Adipocyte (in vitro differentiated cells): ENCODE results near the gene HESX1.

Experiments
- DNase-seq: peaks from one replicate; pipeline ENCODE4 v3.0.0-alpha.2; 2015; ENCODE audit warnings: low read depth
- H3K27me3 ChIP-seq: replicated peaks from 2 replicates; pipeline ENCODE4 v1.7.0; 2013; ENCODE audit warnings: mild to moderate bottlenecking, low read length, moderate library complexity; ENCODE audit not compliant: control insufficient read depth, insufficient read depth
- H3K36me3 ChIP-seq: 2 replicates; pipeline ENCODE4 v1.7.0; 2013; ENCODE audit warnings: low read length, mild to moderate bottlenecking, moderate library complexity; ENCODE audit not compliant: control insufficient read depth, insufficient read depth, severe bottlenecking
- H3K4me1 ChIP-seq: 2 replicates; pipeline ENCODE4 v1.7.0; 2013; ENCODE audit warnings: mild to moderate bottlenecking, low read length, moderate library complexity; ENCODE audit not compliant: control insufficient read depth, insufficient read depth
- H3K4me3 ChIP-seq: 2 replicates; pipeline ENCODE4 v1.7.0; 2013; ENCODE audit warnings: mild to moderate bottlenecking, low read length, moderate library complexity
- H3K9ac ChIP-seq: 2 replicates; pipeline ENCODE4 v1.7.0; 2013; ENCODE audit warnings: mild to moderate bottlenecking, low read length, moderate library complexity
- H3K9me3 ChIP-seq: 2 replicates; pipeline ENCODE4 v1.7.0; 2013; ENCODE audit warnings: mild to moderate bottlenecking, low read length, moderate library complexity; ENCODE audit not compliant: control insufficient read depth

Gene HESX1

DNA sequence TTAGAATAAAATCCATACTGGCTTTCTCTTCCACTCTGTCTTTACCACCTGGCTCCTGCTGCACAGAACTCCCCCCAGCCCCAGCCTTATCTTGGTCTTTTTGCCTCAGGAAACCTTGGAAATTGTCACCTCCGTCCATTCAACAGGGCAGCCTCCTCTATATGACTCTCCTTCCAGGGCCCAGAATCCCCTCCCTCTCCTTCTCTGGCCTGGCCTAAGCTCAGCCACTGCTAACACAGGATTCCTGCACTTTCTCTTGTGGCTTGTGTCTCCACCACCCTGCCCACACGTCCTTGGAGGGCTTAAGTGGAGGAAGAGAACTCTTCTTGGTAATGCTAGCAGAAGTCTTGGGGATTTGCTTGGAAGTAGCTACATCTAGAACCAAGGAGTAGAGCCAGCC, 33.1 kb downstream of the HESX1 start:
- Histone ChIP-seq H3K9me3 (no peaks in the 10 kb centered on the region), H3K36me3 (no peaks in the 10 kb centered on the region), H3K4me1 (peaks cover 9% of the 10 kb centered on the region), H3K27me3 (peaks cover 19% of the 10 kb centered on the region), H3K4me3 (no peak overlapping the region), H3K9ac (no peak overlapping the region)
- no peak for DNase-seq

DNA sequence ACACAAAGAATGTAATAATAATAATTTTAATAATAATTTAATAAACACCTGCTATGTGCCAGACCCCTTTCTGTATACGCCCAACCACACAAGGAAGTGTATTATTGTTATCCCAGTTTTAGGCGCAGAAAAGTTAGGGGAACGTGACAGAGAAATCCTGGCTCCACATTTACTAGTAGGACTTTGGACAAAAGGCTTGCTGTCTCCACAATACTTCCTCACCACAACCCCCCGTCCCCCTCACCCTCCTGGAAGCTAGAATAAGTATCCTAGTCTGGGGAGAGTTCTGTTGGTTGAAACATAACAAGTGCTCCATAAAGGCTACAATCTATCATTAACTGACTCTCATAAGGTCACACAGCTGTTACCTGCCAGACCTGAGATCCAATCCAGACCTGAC, 34.1 kb downstream of the HESX1 start:
- Histone ChIP-seq H3K4me3 (no peak overlapping the region), H3K27me3 (peaks cover 19% of the 10 kb centered on the region), H3K9me3 (no peaks in the 10 kb centered on the region), H3K4me1 (peaks cover 9% of the 10 kb centered on the region), H3K36me3 (no peaks in the 10 kb centered on the region), H3K9ac (no peak overlapping the region)
- no peak for DNase-seq

- Histone ChIP-seq H3K4me1 (peaks cover 9% of the 10 kb centered on the region), H3K27me3 (peaks cover 19% of the 10 kb centered on the region), H3K9ac (peak within 1 kb of the TSS; percentile 67), H3K36me3 (no peaks in the 10 kb centered on the region), H3K4me3 (peak within 1 kb of the TSS; percentile 85), H3K9me3 (no peaks in the 10 kb centered on the region)
- DNase-seq, result peak; percentile 95
These were observed 34.9 kb downstream of the HESX1 start, which contains the start of gene IL17RD for GRCh38 chr3:57164657-57165573. Gene IL17RD (minus strand): TSS chr3:57165353. CDS start chr3:57165286, 67 bp downstream.

GRCh38 chr3:57164217-57164656, 35.5 kb downstream of the HESX1 start:
- peak overlapping the region; percentile 67 for H3K9ac ChIP-seq

GRCh38 chr3:57163751-57164150, 36.0 kb downstream of the HESX1 start:
- no peaks in the 10 kb centered on the region for H3K36me3 ChIP-seq
- H3K27me3 ChIP-seq, result peaks cover 17% of the 10 kb centered on the region
- H3K9me3 ChIP-seq, result no peaks in the 10 kb centered on the region
- peak overlapping the region; percentile 85 for H3K4me3 ChIP-seq
- H3K4me1 ChIP-seq, result peaks cover 9% of the 10 kb centered on the region
- DNase-seq, result peak; percentile 6
- H3K9ac ChIP-seq, result no peak overlapping the region

More at GRCh38 chr3:57164217-57164656, 35.5 kb downstream of the HESX1 start:
- H3K36me3 ChIP-seq, result no peaks in the 10 kb centered on the region
- no peaks in the 10 kb centered on the region for H3K9me3 ChIP-seq
- H3K27me3 ChIP-seq, result peaks cover 19% of the 10 kb centered on the region
- peak; percentile 61 for DNase-seq
- H3K4me1 ChIP-seq, result peaks cover 9% of the 10 kb centered on the region
- peak overlapping the region; percentile 85 for H3K4me3 ChIP-seq

DNA sequence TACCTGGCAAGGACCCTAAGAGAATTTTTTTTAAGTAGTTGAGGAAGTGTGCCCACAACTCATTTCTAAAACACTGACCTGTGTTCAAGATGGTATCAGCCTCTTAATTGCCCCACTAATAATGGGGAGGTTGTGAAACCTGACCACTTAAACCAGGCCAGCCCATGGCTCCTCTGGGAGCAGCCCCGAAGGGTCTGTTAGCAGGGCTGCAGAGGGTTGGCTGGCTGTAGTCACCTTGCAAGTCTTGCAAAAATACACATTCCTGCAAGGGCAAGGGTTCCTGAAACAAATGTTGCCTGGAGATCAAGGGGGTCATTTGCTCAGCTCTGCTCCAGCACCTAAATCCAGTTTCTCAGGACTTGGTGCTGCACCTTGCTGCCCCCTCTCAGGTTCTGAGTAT, 37.9 kb downstream of the HESX1 start:
- no peak overlapping the region for H3K4me3 ChIP-seq
- H3K9ac ChIP-seq, result no peak overlapping the region
- peaks cover 14% of the 10 kb centered on the region for H3K27me3 ChIP-seq
- H3K36me3 ChIP-seq, result no peaks in the 10 kb centered on the region
- no peaks in the 10 kb centered on the region for H3K9me3 ChIP-seq
- DNase-seq, result no peak
- H3K4me1 ChIP-seq, result peaks cover 9% of the 10 kb centered on the region

GRCh38 chr3:57160765-57161538, 38.8 kb downstream of the HESX1 start:
- Histone ChIP-seq H3K9ac (no peak overlapping the region), H3K9me3 (no peaks in the 10 kb centered on the region), H3K27me3 (peaks cover 4% of the 10 kb centered on the region), H3K4me3 (no peak overlapping the region), H3K4me1 (peaks cover 9% of the 10 kb centered on the region), H3K36me3 (no peaks in the 10 kb centered on the region)
- DNase-seq, result peak; percentile 72

DNA sequence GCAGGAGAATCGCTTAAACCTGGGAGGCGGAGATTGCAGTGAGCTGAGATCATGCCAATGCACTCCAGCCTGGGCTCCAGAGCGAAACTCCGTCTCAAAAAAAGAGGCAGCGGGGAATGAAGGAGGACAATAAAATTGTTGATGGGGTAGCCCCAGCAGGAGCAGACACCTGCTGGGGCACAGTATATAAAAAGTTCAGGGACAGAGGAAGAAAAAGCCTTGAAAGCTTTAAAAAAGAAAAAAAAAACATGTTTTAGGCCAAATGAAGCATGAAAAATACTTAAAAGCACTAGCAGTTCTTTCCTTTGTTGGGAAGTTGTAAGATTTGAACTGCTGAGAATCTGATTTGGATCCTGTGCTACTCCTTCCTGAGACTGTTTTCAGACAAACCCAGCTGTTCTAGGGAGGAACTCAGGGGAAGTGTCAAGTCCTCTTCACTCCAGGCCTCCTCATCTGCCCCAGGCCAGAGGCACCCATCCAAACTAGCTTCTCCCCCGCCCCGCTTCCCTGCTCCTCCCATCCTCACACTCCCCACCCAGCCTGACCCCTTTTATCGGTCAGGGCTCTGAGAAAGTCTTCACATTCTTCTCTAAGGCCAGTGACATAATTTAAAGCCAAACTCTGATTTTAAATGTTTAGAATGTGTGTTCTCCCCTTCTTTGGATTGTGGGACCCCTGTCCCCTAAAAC, 39.6 kb downstream of the HESX1 start:
- no peaks in the 10 kb centered on the region for H3K9me3 ChIP-seq
- DNase-seq, result peak; percentile 39
- H3K27me3 ChIP-seq, result peaks cover 4% of the 10 kb centered on the region
- no peak overlapping the region for H3K9ac ChIP-seq
- H3K4me3 ChIP-seq, result no peak overlapping the region
- H3K36me3 ChIP-seq, result no peaks in the 10 kb centered on the region
- H3K4me1 ChIP-seq, result peaks cover 9% of the 10 kb centered on the region

GRCh38 chr3:57158813-57159738, 40.7 kb downstream of the HESX1 start:
- H3K9me3 ChIP-seq, result no peaks in the 10 kb centered on the region
- H3K4me1 ChIP-seq, result peaks cover 3% of the 10 kb centered on the region
- no peak for DNase-seq
- no peak overlapping the region for H3K4me3 ChIP-seq
- no peak overlapping the region for H3K9ac ChIP-seq
- H3K36me3 ChIP-seq, result no peaks in the 10 kb centered on the region
- peaks cover 4% of the 10 kb centered on the region for H3K27me3 ChIP-seq

DNA sequence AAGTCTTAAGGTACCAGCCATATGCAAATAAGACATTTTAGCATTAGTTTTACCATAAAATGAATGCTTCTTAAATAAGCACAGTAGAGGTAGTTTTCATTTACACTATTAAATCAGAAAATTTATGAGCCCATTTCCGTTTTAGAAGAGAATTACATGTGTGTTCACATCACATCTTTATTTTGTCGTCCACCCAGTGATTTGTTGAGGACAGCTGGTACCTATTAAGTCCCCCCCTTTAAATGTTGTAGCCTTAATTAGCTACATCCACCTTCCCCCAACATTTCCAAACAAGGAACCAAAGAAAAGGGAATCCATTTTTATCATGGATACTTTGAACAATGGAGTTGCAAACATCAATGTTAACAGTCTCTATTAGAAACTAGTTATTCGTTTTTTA, 41.5 kb downstream of the HESX1 start:
- Histone ChIP-seq H3K36me3 (no peaks in the 10 kb centered on the region), H3K27me3 (peaks cover 4% of the 10 kb centered on the region), H3K4me3 (no peak overlapping the region), H3K9me3 (no peaks in the 10 kb centered on the region), H3K9ac (no peak overlapping the region), H3K4me1 (no peaks in the 10 kb centered on the region)
- DNase-seq, result no peak
